ENCODE measurements around the gene DDX56. TPM values are rescaled to one million over a fixed set of nuclear protein-coding genes. Genes with fewer than 3 reads are reported as not detected.

DDX56 gene
- total and polyA plus RNA-seq, 7 donors: 38.1 to 85.8 (median 56.3) TPM

- Histone ChIP-seq H3K27me3 (ENCODE audit: insufficient read depth in 3 of 3, low read length in 2 of 3) (no peaks in the 10 kb centered on the region), H3K4me1 (peaks cover 65% of the 10 kb centered on the region), H3K9me3 (no peaks in the 10 kb centered on the region), H3K4me3 (no peak overlapping the region), H3K27ac (peak overlapping the region; percentile 56), H3K36me3 (ENCODE audit: insufficient read depth in 1 of 2, low read depth in 1 of 2) (peaks cover 0 to 4% of the 10 kb centered on the region in 2 donors)
- DNase-seq (no peak), ATAC-seq (no peak)
- intact Hi-C loops (cut with DNase I): no loop called here
- WGBS, 3 donors: 89 to 94% (median 90%) methylated on average over 12 of the region's 12 CpGs
- TF ChIP-seq CTCF (IDR thresholded peaks at IDR 0.05): no peak
Observed at GRCh38 chr7:44616545-44616944, 42.8 kb upstream of the DDX56 start.

GRCh38 chr7:44615793-44616192, 42.1 kb upstream of the DDX56 start:
- ATAC-seq: no peak
- DNase-seq: no peak
- H3K9me3 ChIP-seq: no peaks in the 10 kb centered on the region
- intact Hi-C loops (cut with DNase I): no loop called here
- H3K36me3 ChIP-seq (ENCODE audit: insufficient read depth in 1 of 2, low read depth in 1 of 2): peaks cover 0 to 4% of the 10 kb centered on the region in 2 donors
- WGBS, 3 donors: 77 to 82% (median 82%) methylated on average over 5 of the region's 5 CpGs
- peaks cover 60% of the 10 kb centered on the region for H3K4me1 ChIP-seq
- H3K27me3 ChIP-seq (ENCODE audit: insufficient read depth in 3 of 3, low read length in 2 of 3): no peaks in the 10 kb centered on the region
- TF ChIP-seq CTCF (IDR thresholded peaks at IDR 0.05): no peak
- peak overlapping the region; percentile 56 for H3K27ac ChIP-seq
- H3K4me3 ChIP-seq: no peak overlapping the region

GRCh38 chr7:44615149-44615611, 41.5 kb upstream of the DDX56 start:
- intact Hi-C loops (cut with DNase I): no loop called here
- DNase-seq: peak; percentile 46 to 64
- no peak for TF ChIP-seq CTCF (IDR thresholded peaks at IDR 0.05)
- H3K27ac ChIP-seq: peak overlapping the region; percentile 56
- no peaks in the 10 kb centered on the region for H3K27me3 ChIP-seq (ENCODE audit: insufficient read depth in 3 of 3, low read length in 2 of 3)
- 77 to 81% (median 79%) methylated on average over 2 of the region's 2 CpGs for WGBS, 3 donors
- H3K4me3 ChIP-seq: no peak overlapping the region
- no peaks in the 10 kb centered on the region for H3K9me3 ChIP-seq
- peaks cover 55% of the 10 kb centered on the region for H3K4me1 ChIP-seq
- peak; percentile 39 to 57 (median 50) for ATAC-seq
- peaks cover 0 to 4% of the 10 kb centered on the region in 2 donors for H3K36me3 ChIP-seq (ENCODE audit: insufficient read depth in 1 of 2, low read depth in 1 of 2)

GRCh38 chr7:44609829-44610228, 36.1 kb upstream of the DDX56 start:
- TF ChIP-seq CTCF (IDR thresholded peaks at IDR 0.05): no peak
- Histone ChIP-seq H3K27me3 (ENCODE audit: insufficient read depth in 3 of 3, low read length in 2 of 3) (no peaks in the 10 kb centered on the region), H3K4me1 (peaks cover 27% of the 10 kb centered on the region), H3K27ac (peak overlapping the region; percentile 96), H3K36me3 (ENCODE audit: insufficient read depth in 1 of 2, low read depth in 1 of 2) (peaks cover 0 to 4% of the 10 kb centered on the region in 2 donors), H3K4me3 (no peak overlapping the region), H3K9me3 (no peaks in the 10 kb centered on the region)
- 86 to 89% (median 87%) methylated on average over 3 of the region's 3 CpGs for WGBS, 3 donors
- DNase-seq: no peak
- intact Hi-C loops (cut with DNase I): loop anchor here (5.0 to 10.0 kb wide), 4 partner anchors 37 to 187 kb away; partner anchors contain the start of genes PPIA (in 1 of the 2) and ZMIZ2 (in 1 of the 2)
- no peak for ATAC-seq

Measured in psoas muscle (tissue), 8 donors.